Forelimb muscle (tissue), 1 donor: Measurements from ENCODE around the gene ERGIC2. TPM values are rescaled to one million over a fixed set of nuclear protein-coding genes. Genes with fewer than 3 reads are reported as not detected.
"Not testable (repeated sequence)": the region's sequence is repeated elsewhere in the genome, so short reads cannot be mapped to it uniquely, and the experiment has no call there.

Experiments
- DNase-seq: peaks from one replicate; pipeline ENCODE4 v3.0.0-alpha.2; 2013; ENCODE audit warnings: low read depth
- polyA plus RNA-seq: library from polyadenylated mRNA; unstranded; fragments of 120-200 nt; gene quantifications from one replicate; pipeline ENCODE4 v1.2.1, GENCODE V29; 2013; ENCODE audit not compliant: insufficient read length

Gene ERGIC2
- polyA plus RNA-seq, 1 donor, result 56.2 TPM

DNA sequence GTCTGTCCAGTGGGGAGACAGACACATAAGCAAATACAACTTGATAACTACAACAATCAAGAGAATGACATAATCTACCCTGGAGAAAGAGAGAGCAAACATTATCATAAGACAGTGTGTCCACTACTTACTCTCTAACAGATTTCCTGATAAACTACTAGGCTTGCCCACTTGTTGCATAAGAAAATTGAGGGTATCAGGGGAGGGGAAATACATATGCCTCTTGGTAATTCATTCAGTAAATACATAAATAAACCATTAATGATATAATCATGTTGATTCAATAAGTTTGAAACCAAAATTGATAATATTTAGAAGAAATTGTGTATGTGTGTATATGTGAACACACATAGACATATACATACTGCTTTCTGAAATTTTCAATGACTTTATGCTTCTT lies 76.6 kb downstream of the ERGIC2 start:
- no peak for DNase-seq

DNA sequence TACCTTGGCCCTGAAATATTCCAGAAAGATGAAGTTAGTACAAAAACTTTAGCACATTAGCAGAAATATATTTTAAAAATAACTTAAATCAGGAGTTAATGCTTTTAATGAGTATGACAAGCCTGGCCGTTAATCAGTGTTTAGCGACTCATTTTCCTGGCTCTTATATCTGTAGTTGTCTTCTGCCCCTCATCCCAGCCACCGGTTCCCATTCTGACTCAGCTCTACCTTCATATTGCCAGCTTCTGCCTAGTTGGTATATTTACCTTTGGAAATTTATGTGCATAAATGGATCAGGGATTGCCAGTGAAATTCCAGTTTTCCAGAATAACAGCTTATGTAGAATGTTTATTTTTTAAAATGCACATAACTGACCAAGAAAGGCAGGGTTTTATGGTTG lies 79.9 kb downstream of the ERGIC2 start:
- DNase-seq, result no peak

GRCh38 chr12:29299633-29300032 lies 81.3 kb downstream of the ERGIC2 start:
- DNase-seq, result no peak

- no peak for DNase-seq
Observed at GRCh38 chr12:29291226-29291625, 89.7 kb downstream of the ERGIC2 start.

DNA sequence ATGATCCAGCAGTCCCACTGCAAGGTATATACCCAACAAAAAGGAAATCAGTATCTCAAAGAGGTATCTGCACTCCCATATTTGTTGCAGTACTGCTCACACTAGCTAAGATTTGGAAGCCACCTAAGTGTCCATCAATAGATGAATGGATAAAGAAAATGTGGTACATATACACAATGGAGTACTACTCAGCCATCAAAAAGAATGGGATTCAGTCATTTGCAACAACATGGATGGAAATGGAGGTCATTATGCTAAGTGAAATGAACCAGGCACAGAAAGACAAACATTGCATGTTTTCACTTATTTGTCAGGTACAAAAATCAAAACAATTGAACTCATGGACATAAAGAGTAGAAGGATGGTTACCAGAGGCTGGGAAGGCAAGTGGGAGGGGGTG lies 90.5 kb downstream of the ERGIC2 start:
- not testable (repeated sequence) for DNase-seq

- DNase-seq, result no peak
Observed at GRCh38 chr12:29288031-29288430, 92.9 kb downstream of the ERGIC2 start.

DNA sequence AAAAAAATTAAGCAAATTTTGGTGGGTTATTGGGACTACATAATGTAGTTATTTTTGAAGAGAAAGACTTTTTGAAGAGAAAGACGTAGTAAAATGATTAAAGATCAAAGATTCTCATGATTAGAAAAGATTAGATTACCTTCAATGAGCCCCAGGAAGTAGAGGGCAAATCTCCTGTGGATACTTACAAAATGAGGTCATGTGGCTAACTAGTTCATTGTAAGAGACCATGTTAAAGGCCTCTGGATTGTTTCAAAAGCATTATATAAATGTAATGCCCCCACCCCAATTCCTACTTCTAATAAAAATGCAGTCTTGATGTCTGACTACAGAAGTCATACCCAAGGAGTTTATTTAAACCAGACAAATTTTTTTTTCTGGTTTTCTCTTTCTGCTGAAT lies 93.3 kb downstream of the ERGIC2 start:
- no peak for DNase-seq

Other genes with a start within 250 kb of the ERGIC2 start
- 10.5 TPM for gene FAR2, start 231.9 kb downstream of the ERGIC2 start, polyA plus RNA-seq
- gene OVCH1, start 116.5 kb upstream of the ERGIC2 start, polyA plus RNA-seq, result 0.54 TPM